RWPE1 (cell line): Measurements from ENCODE around the gene ZBTB7C.

Experiments
- CTCF ChIA-PET: fragments of 350-600 bp; sonication (Branson Sonifier 250); formaldehyde crosslinking; extraction: SDS; loops from one replicate; lab custom pipeline; 2021; lab: Yijun Ruan, JAX
- POLR2A ChIA-PET: fragments of 400-600 bp; formaldehyde crosslinking; extraction: SDS; loops from one replicate; lab custom pipeline; 2020; ENCODE audit warnings: antibody characterized with exemption; ENCODE audit not compliant: low non-redundant PET; lab: Yijun Ruan, JAX
- DNase-seq: peaks from one replicate; pipeline ENCODE4 v3.0.0; 2012; ENCODE audit warnings: low spot score
- H3K27ac ChIP-seq: fragments of 450-650 bp; 2 replicates; pipeline ENCODE4 v1.5.1; 2017
- TF ChIP-seq, protein P1 (sequence below): fragments of 450-650 bp; conservative IDR thresholded peaks from 2 replicates; pipeline ENCODE4 v1.5.1; 2017; ENCODE audit warnings: low read depth, mild to moderate bottlenecking

ZBTB7C gene

DNA sequence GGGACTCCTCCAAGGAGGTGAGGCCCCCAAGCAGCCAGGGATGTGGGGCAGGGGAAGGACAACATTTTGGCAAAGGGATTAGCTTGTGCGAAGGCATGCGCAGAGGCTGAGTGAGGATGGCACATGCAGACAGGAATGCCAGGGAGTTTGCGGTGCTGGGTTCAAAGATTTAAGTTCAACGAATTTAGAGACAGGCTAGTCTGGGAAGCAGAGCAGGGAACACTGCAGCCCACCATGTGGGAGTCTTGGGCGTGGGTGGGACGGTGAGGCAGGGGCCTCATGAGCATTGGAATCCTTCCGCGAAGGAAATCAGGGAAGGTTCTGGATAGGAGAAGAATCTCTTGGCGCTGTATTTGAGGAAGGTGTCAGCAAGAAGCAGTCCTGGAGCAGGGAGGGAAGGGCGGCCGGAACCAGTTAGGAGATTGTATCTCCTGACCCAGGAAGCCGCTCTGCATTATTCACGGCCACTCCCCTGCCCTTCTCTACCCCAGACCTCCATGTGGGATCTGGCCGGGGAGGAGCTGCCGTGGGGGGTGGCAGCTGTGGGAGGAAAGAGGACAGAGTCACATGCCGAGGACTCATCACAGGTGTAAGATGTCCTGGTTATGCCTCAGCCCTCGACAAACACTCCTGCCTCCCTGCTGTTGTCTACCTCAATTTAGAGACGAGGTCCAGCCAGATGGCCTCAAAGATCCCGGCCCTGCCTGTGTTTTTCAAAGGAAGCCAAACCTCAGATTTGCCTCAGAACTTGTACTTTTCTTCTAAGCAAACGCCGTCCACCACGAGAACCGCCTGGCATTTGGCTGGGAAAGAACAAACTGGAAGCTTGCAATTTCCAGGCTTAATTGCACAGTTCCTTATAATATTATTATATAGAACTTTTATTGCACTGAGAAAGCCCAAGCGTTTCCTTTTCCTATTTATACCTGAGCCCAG, 355.0 kb downstream of the ZBTB7C start:
- H3K27ac ChIP-seq: no peak overlapping the region
- DNase-seq: no peak
- ChIA-PET CTCF (interaction anchor here (0.5 kb wide), 1 partner anchor 156 kb away, joined by 3 read pairs; no protein-coding TSS in a partner anchor), POLR2A (no interaction called here)
- TF ChIP-seq, protein P1, sequence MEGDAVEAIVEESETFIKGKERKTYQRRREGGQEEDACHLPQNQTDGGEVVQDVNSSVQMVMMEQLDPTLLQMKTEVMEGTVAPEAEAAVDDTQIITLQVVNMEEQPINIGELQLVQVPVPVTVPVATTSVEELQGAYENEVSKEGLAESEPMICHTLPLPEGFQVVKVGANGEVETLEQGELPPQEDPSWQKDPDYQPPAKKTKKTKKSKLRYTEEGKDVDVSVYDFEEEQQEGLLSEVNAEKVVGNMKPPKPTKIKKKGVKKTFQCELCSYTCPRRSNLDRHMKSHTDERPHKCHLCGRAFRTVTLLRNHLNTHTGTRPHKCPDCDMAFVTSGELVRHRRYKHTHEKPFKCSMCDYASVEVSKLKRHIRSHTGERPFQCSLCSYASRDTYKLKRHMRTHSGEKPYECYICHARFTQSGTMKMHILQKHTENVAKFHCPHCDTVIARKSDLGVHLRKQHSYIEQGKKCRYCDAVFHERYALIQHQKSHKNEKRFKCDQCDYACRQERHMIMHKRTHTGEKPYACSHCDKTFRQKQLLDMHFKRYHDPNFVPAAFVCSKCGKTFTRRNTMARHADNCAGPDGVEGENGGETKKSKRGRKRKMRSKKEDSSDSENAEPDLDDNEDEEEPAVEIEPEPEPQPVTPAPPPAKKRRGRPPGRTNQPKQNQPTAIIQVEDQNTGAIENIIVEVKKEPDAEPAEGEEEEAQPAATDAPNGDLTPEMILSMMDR: no peak

DNA sequence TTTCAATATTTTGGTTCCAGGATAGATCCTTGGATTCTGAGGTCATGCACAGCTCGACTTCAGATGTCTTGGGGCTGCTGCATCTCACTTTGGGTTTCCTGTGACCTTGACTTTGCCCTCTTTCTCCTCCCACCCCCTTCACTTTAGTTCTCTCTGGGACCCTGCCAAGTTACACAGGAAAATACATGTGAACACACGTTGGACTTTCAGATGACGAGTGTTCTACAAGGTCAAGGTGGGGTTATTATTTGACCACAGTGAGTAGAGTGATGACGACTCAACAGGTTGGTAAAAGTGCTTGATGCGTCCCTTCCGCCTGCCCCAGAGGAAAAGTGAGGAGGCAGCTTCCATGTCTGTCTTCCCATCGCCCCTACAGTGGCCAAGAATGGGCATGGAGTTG, 356.3 kb downstream of the ZBTB7C start:
- no peak for DNase-seq
- H3K27ac ChIP-seq: no peak overlapping the region
- POLR2A ChIA-PET: no interaction called here
- TF ChIP-seq, protein P1: no peak
- CTCF ChIA-PET: no interaction called here

DNA sequence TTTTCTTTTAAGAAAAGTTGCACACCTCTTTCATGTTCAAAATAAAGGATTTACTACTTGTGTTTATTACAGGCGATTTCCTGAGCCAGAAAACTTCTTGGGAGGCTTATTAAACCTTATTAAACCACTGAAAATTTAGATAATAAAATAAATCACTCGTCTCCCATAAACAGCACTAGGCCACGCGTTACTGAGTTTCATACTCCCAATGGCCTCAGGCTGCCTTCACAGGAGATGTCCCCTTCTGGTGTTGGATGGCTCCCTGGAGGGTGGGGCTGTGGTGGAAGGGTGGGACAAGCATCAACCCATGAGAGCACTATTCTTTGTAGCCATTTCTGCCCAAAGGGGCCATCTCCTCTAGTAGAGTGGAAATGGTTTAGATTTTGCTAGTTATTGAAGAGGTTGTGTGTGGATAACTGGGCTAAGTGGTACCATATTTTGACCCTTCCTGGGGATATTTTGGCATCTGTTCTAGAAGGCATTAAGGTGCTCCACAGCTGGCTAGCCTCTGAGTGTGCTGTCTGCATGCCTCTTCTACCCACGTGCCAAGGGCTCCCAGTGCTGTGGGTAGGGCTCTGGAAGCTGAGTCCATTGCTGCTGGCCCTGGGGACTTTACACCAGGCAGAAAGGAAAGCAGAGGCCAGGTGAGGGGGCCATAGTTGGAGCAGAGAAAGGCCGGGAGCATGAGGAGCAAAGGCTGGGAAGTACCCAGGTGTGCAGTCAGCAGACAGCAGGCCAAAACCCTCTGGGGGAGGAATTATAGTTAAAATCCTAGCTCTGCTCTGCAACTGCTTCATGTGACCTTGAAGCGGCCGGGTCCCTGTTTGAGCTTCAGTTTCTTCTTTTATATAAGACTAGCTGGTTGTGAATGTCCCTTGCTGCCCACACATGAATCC, 357.0 kb downstream of the ZBTB7C start:
- ChIA-PET POLR2A (no interaction called here), CTCF (interaction anchor here (0.6 kb wide), 1 partner anchor 22 kb away, joined by 5 read pairs; no protein-coding TSS in a partner anchor)
- DNase-seq: no peak
- H3K27ac ChIP-seq: 0 out of 2 replicates have a peak overlapping the region, but pooled peaks have one; percentile 10
- TF ChIP-seq, protein P1: no peak

DNA sequence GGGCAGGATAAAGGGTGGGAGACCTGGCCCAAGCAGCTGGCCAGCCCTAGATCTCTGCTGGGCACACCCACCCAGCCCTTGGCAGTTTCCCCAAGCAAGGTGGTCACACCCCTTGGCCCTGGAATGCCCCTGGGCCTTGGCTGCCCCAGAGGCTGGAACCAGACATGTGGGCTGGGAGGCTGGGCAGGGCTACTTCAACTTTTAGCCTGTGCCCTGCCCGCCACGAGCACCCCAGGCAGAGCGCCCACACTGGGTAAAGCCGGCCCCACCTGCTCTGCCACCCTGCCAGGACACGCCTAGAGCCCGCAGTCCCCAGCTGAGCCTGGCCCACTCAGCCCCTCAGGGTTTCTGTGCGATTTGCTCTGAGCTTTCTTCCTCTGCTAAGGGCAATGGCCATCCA, 359.0 kb downstream of the ZBTB7C start:
- CTCF ChIA-PET: interaction anchor here (0.5 to 0.6 kb wide), 2 partner anchors 146 to 275 kb away, joined by 4 to 5 read pairs; no protein-coding TSS in a partner anchor
- POLR2A ChIA-PET: no interaction called here
- no peak for DNase-seq
- H3K27ac ChIP-seq: peak overlapping the region; percentile 94
- TF ChIP-seq, protein P1: no peak

DNA sequence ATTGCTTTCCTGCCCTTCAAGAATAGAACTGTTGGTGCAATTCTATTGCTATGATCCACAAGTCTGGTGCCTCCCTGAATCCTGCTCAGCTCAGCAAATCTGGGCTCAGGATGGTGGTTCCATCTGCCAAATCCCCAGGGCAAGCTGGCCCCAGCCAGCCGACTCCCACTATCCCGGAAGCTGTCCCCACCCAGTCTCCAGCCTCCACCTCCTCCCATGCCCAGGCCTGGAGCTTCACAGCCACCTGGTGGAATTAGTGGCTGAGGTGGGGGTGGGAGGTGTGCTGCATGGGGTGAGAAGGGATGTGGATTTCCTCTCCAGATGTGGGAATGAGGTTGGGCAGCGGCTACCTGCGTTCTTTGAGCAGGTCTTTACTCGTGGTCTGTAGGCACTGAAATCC, 359.4 kb downstream of the ZBTB7C start:
- ChIA-PET CTCF (interaction anchor here (0.6 kb wide), 2 partner anchors 147 to 555 kb away, joined by 3 to 4 read pairs; no protein-coding TSS in a partner anchor), POLR2A (no interaction called here)
- DNase-seq: no peak
- peak overlapping the region; percentile 94 for H3K27ac ChIP-seq
- TF ChIP-seq, protein P1: no peak

DNA sequence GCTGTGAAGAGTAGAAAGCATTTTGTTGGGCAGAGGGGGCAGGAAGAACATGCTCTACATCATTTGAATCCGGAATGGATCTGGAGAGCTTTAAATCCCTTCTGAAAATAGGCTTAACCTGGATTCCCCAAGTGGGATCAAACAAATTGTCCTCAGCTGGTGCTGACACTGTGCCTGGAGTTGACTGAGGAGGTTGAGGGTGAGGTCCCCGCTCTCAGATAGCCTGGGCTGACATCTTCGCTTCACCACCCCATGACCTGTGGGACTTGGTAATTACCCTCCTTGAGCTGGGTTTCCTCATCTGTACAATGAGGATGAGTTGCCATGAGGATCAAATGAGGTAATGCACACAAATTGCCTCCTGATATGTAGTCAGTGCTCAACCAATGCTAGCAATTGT, 360.9 kb downstream of the ZBTB7C start:
- ChIA-PET POLR2A (no interaction called here), CTCF (interaction anchor here (0.7 kb wide), 1 partner anchor 47 kb away, joined by 4 read pairs; no protein-coding TSS in a partner anchor)
- no peak overlapping the region for H3K27ac ChIP-seq
- no peak for DNase-seq
- TF ChIP-seq, protein P1: no peak
